Fibroblast of skin of right quadriceps (primary cell): ENCODE measurements around the gene ALAS1.
"Not testable (repeated sequence)": the region's sequence is repeated elsewhere in the genome, so short reads cannot be mapped to it uniquely, and the experiment has no call there.

Experiments used
- DNase-seq: peaks from one replicate; pipeline ENCODE4 v3.0.0-alpha.2; 2013

The ALAS1 gene

DNA sequence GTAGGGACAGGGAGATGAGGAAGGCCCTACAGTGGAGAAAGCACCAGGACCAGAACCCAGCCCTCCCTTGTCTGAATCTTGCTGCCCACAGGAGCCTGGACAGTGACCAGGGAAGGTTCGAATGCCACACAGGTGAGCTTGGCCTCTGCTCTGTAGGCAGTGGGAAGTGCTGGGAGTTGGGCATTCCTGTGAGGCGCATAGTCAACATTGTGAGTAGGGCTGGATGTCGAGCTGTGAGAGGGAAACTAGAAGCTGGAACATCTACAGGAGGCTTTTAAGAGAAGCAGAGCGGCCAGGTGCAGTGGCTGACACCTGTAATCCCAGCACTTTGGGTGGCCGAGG lies 20.3 kb upstream of the ALAS1 start:
- DNase-seq = no peak

DNA sequence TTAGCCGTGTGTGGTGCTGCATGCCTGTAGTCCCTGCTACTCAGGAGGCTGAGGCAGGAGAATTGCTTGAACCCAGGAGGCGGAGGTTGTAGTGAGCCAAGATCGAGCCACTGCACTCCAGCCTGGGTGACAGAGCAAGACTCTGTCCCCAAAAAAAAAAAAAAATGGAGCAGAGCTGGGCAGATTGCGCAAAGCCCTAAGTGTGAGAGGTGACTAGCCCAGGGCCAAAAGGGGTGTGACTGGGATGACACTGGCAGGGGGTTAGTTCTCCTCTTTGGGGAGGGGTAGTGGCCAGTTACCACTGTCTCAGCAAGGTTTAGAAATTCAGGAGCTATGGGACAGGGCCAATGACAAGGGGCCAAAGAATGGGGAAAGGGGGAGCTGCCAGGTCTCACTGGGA lies 19.8 kb upstream of the ALAS1 start:
- DNase-seq = not testable (repeated sequence)

DNA sequence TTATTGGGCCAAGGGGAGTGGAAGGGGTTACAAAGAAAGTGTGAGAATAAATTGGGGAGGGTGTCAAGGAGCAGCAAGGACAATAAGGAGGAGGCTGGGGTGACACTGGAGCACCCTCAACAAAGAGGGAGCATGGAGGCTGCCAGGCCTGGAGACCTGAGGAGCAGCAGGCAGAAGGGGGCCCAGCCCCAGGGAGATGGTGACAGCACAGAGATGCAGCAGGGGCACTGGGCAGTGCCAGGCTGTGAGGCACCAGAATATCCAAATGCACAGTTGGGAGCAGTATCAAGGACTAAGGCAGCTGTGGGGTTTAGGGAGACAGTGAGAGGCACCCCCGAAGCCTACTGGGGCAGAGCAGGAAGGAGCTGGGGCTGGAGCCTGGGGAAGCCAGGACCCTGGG lies 19.4 kb upstream of the ALAS1 start:
- DNase-seq = no peak

DNA sequence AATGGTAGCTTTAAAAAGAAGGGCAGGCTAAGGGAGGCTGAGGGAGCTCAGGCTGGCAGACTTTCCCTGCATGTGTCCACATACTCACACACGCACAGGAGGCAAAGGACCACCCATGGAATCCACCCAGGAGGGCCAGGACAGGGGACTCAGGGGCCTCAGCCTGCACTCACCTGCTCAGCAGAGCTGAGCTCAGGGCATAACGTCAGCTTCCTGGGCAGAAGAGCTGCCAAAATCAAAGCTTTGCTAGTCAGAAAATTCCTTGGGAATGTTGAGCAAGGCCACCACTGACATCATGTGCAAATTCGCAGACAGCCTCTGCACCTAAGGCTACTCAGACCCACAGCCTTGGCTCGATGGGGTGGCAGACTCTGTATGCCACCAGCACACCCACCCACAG lies 16.4 kb upstream of the ALAS1 start:
- peak; percentile 19 for DNase-seq

DNA sequence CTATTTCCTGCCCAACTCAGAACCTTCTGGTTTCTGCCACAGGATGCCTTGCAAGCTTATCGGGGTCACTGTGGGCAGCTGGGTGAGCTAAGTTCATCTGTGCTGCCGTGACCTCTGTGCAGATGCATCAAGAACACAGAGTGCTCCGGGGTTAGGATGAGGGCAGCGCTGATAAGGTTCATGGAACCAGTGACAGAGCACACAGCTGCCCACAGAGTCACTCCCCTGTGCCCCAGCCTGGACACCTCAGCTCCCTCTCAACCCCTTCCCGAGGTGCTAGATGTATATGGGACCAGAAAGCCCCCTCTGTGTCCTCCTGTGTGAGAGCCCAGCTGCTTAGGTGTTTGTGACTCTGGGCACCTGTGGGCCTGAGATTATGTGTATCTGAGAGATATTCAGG lies 15.8 kb upstream of the ALAS1 start:
- DNase-seq = no peak

DNA sequence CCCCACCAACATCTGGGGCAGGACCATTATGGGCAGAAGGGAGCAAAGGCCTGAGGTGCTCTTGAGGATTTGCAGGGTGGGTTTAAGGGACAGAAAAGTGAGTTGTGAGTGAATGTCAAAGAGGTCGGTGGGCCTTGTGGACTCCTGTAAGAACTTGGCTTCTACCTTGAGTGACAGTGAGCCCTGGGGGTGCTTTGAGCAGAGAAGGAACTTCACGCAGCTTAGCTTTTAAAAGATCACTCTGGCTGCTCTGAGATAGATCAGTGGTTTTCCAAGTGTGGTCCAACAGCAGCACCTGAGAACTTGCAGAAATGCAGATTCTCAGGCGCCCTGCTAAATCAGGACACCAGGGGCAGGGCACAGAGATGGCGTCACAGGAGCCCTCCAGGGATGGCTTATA lies 15.3 kb upstream of the ALAS1 start:
- DNase-seq = no peak

DNA sequence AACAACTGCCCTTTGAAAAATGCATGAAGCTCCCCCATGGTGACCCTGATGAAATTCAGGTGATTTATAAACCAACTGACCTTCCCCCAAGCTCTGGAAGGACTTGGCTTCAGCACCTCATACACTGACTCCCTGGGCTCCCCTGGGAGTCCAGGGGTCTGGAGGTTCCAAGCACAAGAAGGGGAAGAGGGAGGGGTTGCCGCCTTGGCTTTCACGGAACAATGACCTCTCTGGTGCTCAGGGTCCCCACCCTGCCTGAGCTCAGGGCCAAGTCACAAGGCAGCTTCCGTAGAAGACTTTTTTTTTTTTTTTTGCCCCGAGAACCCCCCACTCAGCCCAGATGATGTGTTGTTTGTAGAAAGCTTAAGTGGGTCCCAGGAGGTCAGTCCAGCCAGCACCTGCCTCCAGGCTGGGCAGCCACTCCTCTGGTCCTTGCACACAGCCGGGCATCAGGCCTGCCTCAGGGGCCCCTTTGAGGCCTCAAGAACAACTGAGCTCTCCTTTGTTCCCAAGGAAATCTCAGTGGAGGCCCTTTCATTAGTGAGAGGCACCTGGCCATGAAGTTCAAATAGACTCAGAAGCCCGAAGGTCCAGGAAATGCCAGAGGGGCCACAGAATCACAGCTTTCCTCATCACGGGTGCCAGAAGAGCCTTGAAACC lies 14.0 kb upstream of the ALAS1 start:
- no peak for DNase-seq

DNA sequence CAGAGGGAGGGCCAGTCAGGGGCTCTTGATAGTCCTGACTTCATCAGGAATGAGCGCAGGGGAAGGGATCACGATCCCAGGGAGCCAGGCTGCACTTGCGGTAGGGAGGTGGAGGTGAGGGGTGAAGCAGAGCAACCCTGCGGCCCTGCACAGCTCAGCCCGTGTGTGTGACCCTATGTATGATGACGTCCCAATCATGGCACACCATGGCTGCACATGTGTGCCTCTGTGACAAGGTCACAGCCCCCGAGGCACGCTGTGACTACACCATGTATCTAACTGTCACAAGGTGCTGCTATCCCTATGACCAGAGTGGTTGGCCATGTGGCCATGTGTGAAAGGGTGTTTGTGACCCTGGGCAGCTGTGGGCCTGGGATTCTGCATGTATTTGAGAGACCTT lies 13.3 kb upstream of the ALAS1 start:
- no peak for DNase-seq

DNA sequence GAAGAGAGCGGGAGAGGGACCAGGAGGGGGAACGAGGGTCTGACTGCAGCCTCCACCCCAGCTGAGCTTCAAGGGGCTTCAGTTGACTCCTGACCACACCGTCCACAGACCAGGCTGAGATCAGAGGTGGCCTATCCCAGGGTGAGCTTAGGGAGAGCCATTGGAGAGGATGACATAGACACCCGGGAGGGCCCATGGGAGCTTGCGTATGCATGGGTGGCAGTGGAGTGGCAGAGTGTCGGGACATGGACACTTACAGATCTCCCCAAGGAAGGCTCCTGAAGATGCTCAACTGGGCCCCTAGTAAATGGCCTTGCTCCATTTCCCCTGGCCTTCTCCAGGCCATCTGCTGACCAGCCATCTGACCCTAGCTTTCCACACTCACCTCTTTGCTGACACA lies 12.6 kb upstream of the ALAS1 start:
- DNase-seq = no peak

DNA sequence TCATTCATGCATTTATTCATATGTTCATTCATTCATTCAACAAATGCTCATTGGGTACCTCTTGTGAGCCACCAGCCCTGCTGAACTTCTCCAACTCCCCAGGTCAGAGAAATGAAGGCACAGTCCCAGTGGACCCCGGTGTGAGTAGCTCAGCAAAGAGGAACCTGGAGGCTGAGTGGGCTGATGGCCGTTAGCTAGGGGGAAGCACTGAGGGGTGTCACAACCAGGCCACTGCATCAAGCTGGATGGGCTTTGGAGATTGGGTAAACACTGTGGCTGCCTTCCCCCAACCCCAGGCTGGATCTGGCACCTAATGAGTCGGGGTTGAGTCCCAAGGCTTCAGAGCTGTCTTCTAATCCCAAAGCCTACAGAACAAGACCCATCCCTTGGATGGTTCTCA lies 12.1 kb upstream of the ALAS1 start:
- DNase-seq = no peak

DNA sequence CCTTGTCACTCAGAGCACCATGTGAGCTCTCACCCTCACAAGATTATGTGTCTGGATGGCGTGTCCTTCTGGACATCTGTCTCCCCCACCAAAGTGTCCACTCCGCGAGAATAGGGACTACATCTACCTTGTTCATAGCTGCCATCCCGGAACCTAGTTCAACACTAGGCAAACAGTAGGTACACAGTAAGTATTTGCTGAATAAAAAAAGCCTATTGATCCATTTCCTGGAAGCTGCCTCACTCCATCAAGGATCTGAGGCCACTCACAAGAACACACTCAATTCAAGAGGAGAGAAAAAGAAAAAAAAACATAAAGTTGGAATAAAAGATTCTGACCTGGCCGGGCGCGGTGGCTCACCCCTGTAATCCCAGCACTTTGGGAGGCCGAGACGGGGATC lies 11.2 kb upstream of the ALAS1 start:
- DNase-seq = no peak

DNA sequence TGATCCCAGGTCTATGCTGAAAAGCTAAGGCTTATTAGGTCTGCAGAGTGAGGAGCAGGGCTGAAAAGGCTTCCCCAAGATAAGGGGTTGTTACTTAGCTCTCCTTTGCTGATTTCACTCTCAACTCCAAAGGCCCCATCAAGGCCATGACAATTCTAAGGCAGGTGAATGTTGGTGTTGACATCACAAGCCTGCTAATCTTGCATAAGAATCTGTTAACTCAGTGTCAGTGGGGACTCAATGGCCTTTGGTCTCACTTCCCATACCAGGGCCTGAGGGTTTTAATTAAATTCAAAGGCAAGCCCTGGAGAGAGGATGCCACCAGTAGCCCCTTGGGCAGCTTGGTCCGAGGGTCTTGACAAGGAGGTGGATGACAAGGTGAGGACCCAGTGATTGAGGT lies 9.4 kb upstream of the ALAS1 start:
- DNase-seq = no peak

DNA sequence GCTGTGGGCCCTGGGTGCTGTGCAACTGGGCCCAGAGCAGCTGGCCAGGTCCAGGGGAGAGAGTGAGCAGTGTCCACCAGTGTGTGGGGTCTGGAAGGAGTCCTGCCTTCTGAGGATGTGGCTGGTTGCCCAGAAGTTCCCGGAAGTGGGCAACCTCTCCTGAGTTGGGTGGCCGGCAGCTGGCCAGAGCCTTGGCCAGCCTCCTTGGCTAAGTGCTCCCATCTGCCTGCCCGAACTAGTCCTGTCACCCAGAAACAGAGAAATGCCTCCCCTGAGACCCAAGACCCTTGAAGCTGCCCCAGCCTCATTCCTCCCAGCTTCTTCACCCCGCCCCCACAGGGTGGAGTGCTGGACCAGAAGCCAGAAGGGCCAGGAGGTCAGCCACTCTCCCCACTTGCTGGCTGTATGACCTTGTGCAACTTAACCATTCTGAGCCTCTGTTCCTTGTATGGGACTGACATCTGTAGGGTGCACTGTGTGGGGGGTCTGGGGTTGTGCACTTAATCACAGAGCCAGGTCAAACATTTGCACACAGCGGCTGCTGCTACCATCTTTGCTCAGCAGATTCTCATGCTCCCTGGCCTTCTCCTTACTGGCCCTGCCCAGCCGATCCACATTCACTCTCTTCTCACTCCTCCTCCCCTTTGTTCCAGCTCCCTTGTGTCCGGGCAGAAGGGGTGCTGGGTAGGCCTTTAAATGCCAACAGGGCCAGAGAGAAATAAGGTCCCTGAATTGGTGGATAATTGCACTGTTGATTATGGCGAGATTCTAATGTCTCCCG lies 7.5 kb upstream of the ALAS1 start:
- peak; percentile 13 for DNase-seq

DNA sequence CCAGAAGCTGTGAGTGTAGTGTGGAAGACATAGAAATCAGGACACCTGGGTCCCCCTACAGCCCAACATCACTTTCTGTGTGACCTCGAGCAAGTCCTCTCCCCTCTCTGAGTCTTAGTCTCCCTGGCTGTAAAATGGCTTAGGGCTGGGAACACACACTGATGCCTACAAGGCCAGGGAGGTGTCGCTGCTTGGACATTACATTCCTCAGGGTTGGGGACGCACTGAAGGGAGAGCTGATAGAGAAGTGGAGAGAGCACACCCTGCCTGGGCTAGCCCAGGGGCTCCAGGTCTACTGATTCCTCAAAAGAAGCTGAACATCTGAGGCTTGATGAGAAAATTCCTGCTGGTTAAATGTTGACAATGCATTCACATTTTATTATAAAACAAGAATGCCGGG lies 6.3 kb upstream of the ALAS1 start:
- no peak for DNase-seq

DNA sequence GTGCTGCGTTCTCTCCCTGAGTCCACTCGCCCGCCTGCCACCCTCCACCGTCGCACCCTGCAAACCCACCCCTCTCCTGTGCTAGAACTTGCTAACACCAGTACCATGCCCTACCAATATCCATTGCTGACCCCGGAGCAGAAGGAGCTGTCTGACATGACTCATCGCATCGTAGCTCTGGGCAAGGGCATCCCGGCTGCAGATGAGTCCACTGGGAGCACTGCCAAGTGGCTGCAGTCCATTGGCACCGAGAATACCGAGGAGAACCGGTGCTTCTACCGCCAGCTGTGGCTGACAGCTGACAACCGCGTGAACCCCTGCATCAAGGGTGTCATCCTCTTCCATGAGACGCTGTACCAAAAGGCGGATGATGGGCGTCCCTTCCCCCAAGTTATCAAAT lies 4.9 kb upstream of the ALAS1 start:
- DNase-seq = no peak

DNA sequence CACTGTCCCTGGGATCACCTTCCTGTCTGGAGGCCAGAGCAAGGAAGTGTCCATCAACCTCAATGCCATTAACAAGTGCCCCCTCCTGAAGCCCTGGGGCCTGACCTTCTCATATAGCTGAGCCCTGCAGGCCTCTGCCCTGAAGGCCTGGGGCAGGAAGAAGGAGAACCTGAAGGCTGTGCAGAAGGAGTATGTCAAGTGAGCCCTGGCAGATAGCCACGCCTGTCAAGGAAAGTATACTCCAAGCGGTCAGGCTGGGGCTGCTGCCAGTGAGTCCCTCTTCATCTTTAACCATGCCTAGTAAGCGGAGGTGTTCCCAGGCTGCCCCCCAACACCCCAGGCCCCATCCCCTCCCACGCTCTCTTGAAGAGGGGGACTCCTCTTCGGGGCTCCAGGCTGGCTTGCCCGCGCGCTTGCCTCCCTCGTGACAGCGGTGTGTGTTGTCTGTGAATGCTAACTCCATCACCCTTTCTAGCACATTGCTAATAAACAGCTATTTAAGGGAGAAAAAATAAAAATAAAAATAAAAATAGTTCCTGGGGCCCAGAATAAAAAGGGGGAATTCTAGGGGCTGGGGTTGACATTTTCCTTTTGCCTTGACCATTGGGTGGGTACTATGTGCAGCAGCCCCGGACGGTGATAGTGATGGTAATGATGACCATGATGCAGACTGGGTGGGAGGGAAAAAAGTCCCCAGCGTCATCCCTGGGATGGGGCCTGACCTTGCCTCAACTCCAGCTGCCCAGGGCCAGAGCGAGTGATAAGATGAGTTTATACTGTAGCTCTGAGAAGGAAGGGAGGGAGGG lies 3.3 kb upstream of the ALAS1 start:
- DNase-seq = no peak

DNA sequence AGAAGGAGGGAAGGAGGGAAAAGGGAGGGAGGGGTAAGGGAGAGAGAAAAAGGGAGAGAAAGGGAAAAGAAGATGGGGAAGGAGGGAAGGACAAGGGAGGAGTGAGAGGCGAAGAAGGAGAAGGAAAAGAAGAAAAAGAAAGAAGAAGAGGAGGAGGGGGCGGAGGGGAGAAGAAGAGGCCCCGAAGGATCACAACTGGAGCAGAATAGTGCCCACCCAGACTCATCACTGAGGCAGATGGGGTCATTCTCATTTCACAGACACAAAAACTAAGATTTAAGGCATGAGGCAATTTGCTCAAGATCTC lies 2.7 kb upstream of the ALAS1 start:
- no peak for DNase-seq

DNA sequence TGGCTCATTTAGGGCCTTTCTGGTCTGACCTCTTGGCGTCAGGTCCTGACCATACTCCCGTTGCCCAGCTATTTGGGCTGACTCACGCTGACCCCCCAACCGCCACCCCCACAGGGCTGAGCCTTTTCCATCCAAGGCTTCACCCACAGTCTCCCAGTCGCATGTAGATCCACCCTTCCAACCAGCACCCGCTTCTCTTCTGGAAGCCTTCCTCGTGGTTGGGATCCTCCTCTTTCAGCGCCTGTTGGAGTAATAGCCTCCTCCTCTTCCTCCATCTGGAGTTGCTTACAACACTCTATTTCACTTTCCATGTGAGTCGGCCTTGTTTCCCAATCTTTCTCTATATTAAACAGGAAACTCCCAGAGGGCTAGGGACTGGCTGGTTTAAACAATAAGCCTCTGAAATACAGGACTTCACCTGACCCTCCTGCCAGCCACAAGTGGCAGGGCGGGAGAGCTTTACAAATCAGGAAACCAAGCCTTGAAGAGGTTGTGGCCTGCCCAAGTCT lies 2.1 kb upstream of the ALAS1 start:
- DNase-seq = peak; percentile 30

DNA sequence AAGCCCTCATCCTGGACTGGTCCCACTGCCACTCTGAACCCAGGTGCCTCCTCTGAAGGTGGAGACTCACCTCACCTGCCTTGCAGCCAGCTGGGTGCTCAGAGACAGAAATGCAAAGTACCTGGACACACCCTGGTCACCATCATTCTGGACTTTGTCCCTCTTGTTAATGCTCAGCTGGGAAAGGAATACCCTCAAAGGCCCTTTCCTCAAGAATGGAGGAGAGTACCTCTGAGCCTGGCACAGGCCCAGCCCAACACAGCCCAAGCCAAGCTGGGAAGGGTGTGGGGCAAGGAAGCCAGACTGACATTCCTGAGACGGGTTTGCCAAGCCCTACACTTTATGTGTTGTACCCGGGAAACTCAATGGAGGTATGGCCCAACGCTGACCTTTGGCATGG lies 983 bp upstream of the ALAS1 start:
- DNase-seq = no peak

DNA sequence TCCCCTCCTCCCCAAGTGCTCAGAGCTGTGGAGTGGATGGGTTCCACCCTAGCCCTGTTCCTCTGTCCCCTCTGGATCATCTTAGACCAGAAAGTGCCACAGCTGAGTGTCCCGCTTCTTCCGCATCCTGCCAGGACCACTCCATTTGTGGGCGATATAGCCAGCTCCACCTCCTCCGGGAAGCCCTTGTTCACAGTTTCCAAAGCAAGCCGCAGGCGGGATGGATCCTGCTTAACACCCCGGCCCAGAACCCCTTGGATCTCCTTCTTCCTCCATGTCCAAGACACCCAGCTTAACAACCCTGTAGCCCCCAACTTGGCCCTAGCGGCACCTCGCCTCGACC lies 490 bp upstream of the ALAS1 start:
- no peak for DNase-seq

DNA sequence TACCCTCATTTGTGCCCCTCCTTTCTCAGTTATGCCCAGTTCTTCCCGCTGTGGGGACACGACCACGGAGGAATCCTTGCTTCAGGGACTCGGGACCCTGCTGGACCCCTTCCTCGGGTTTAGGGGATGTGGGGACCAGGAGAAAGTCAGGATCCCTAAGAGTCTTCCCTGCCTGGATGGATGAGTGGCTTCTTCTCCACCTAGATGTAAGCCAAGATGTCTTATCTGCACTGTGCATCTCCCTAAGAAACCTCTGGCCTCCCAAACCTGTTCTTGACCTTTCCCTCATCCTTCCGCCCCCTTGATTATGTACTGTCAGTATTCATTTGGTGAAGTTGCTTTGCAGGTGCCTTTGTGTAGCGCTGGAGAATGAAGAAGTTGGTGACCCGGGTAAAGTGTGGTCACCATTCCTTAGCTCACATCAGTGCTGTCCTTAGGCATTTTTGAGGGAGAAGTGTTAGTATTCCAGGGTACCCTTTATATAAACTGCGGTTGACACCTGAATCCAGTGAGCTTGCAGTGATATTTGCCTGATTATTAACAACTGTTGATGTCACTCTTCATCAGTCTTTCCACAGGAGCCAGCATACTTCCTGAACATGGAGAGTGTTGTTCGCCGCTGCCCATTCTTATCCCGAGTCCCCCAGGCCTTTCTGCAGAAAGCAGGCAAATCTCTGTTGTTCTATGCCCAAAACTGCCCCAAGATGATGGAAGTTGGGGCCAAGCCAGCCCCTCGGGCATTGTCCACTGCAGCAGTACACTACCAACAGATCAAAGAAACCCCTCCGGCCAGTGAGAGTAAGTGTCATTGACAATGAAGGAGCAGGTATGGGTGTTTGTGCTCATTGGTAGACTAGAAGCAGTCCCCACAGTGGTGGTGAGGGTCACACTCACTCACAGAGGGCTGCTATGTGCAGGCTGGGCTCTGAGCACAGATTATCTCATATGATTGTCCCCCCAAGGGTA lies 966 bp downstream of the ALAS1 start:
- no peak for DNase-seq

DNA sequence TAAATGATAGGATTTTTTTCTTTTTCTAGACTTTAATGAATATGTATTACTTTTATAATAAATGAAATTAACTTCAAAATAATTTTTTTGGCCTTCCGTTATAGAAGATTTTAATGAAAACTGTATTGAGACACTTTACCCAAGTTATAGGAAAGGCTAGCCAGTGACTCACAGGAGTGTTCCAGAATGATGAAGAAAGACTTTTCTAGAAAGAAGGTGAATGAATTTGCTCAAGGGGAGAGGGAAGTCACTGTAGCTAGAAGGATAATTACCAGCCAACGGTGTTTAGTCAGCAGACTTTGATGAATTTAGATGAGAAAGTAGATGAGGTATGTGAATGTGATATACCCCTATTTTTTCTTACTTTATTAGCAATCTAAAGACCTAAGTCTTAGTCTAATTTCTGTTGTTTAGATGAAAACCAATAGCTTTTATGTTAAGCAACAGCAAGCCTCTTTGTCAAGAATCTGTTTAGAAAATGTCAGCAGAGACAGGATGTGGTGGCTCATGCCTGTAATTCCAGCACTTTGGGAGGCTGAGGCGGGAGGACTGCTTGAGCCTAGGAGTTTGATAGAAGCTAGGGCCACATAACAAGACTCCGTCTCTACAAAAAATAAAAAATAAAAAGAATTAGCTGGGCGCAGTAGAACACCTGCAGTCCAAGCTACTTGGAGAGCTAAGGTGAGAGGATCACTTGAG lies 3.2 kb downstream of the ALAS1 start:
- no peak for DNase-seq
